GM18858 (cell line): ENCODE results near the gene MYO1G.

ENCODE experiments used
- ATAC-seq: cut with Tn5 transposase; IDR thresholded peaks from one replicate; pipeline ENCODE4 v1.9.1; 2021; ENCODE audit not compliant: unreplicated experiment

The MYO1G gene

DNA sequence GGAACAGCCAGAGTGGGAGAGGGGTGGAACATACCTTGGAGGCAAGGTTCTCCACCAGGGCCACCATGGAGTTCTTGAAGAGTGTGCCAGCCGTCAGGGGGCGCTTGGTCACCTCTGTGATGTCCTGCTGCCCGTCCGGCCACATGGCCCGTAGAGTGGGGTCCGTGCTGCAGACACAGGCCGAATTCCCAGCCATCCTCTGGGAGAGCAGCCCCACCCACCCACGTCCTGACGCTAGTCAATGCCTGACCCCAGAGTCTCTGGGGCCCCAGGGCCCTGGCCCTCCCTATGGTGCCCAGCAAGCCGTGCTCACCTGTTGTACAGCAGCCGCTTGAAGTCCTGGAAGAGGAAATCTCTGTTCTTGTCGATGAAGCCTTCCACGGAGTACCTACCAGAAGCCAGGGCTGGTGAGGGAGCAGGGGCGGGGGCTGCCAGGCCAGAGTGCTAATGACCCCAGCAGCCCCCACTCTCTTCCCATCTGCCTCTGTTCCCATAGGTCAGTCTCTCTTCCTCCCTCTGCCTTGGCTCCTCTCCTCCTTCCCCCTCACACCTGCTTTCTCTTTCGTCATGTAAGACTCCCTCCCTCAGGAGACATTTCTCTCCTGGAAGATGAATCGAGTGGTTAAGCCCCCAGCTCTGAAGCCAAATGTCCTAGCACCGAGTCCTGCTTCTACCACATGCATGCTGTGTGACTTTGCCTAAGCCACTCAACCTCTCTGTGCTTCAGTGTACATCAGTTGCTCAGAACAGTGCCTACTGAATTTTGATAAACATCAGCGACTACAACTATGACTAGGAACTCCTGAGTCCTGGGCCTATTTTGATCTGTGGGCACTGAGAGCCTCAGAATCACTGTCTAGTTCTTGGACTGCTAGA is 11.0 kb downstream of the MYO1G start:
- ATAC-seq = no peak

DNA sequence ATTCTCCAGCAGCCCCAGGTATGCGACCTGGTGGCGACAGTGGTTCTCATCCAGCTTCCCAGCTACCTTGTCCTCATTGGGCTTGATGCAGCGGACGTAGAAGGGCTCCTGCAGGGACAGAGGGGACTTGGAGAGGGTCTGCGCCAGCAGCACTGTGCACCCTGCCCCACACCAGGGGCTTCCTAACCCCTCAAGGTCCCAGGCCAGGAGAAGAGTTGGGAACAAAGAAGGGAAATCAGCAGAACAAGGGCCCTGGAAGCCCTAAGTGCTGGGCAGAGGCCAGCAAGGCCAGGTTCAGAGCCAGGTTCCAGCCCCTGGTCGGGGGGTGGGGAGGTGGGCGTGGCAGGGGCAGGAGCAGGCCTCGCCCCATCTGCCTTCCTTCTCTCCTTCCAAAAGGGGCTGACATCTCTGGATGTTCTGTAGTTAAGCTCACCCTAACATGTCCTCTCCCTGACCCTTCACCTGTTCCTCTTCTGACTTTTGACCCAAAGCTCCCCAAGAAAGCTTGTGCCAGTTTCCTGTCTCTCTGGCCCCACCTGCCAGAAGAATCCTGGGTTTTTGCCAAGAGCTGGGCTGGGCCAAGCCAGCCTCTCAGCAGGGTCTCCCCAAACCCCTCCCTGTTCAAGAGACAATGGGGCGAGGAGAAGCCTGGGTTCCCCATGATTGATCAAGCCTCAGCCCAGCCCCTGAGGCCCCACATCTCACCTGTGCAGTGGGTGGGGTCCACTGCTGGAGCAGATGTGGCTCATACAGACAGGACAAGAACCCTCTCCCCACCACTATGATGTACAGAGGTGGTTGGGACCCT is 11.9 kb downstream of the MYO1G start:
- ATAC-seq = no peak

DNA sequence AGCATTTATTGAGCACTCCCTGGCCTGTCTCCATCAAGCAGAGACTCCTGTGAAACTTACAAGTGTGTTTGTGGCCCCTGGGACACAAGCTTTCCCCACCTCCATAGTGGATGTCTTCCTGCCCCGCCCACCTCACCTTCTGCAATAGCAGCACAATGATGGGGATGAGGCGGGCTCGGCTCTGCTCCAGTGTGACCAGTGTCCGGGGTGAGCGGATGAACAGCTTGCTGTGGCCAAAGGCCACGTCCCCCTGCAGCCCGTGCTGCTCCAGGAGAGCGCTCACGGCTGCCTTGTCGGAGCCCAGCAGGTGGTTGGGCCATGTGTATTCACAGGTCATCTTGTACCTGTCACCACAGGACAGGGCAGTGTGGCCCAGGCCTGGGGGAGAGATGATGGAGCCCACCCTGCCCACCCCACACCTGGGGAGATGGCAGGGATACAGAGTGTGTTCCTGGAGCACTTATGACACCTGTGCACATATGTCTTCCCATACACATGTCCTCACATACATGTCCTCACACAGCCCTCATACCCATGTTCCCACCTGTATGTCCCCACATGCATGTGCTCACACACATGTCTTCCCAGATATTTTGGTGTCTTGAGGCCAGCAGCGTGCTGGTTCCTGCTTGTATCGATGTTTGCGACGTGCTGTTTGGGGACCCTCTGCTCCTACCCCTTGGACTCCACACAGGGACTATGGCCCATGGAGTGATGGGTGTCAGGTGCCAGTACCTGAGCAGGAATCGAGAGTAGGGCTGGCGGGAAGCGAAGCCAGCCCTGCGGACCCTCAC is 12.7 kb downstream of the MYO1G start:
- ATAC-seq = no peak

DNA sequence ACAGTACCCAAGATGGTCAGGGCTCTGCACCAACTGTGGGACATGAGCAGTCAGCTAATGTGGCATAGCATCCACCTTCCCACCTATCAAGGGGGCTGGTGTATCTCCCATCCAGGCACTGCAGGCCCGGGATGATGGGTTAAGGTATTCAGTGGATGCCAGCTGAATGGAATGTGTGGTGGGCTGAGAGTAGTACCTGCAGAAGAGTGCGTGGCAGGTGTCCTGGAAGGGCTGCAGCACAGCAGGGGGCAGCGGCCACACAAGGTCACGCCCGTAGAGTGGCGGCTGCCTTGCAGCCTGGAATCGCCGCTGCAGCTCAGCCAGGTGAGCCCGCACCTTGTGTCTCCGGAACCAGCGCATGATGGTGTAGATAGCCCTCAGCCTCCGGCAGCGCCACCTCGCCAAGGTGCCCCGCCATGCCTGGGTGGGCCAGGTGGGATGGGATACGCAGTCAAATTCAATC is 13.3 kb downstream of the MYO1G start:
- no peak for ATAC-seq

- no peak for ATAC-seq
These were observed 13.9 kb downstream of the MYO1G start for GRCh38 chr7:44964831-44965440.

DNA sequence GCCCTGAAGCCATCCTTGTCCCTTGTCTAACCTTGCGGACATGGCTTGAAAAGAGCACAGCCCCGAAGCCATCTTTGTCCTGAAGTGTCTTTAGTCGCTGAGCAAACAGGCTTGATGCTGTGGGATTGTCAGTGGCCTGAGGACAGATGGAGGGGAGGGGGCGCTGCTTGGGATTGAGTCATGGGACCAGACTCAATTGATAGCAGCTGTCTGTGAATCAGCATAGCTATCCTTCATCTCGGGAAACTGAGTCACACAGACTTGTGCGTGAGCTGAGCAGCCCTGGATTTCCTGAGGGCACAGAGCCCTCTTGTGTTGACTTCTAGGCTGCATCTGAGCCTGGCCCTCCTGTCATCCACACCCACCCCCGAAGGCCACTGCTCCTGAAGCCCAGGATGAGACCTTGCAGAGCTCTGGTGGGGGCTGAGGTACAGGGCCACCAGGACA is 14.4 kb downstream of the MYO1G start:
- ATAC-seq = no peak

- ATAC-seq = no peak
These were observed 15.2 kb downstream of the MYO1G start for GRCh38 chr7:44963364-44964290.

DNA sequence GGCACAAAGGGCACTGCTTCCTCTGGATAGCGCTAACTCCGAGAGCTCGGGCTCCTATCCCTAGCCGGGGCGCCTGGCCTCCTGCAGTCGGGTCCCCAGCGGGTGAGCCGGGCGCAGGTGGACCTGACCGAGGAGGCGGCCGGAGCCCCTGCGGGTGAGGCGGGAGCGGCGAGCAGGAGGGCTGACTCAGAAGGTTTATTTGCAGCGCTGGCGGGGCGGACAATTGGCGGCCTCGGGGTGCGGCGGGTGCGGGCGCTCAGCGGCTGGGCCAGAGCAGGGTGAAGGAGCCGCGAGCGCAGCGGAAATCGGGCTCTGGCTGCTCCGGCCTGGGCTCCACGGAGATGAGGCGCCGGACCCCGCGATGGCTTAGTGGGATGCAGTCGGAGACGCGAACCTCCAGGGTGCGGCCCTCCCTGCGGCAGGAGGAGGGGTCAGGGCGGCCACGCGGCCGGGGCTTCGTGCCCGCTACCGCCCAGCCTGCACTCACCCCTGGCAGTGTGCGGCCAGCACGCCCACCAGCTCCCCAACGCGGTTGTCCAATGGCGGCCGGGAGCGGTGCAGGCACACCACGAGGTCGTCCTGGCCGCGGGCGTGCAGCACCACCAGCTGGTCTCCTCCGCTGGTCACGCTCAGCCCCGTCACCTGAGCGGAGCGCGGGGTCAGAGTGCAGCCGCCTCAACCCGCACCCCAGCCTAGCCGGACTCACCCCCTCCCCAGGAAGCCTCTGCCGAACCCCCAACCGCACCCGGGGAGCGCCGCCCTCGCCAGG is 16.1 kb downstream of the MYO1G start:
- no peak for ATAC-seq

DNA sequence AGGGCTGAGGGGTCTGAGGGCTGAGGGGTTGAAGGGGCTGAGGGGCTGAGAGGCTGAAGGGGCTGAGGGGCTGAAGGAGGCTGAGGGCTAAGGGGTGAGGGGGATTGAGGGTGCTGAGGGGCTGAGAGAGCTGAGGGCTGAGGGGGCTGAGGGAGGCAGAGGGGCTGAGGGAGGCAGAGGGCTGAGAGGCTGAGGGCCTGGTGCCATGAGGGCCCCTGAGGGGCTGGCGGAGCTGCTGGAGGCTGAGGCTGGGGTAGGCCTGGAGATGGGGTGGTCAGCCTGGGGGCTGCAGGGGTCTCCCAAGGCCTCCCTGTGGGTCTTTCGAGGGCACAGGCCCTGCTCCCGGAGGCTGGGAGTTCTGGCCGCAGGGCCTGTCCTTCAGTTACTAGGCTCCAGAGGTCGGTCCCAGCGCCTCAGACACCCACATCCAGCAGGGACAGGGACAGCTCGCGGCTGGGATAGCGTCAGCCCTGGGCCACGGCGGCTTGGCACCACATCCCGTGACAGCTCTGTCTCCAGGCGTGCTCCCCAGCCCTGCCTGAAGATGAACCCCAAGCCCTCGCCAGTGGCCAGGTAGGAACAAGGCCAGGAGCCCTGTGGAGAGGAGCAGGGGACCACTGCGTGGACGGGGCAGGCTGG is 16.9 kb downstream of the MYO1G start:
- no peak for ATAC-seq

DNA sequence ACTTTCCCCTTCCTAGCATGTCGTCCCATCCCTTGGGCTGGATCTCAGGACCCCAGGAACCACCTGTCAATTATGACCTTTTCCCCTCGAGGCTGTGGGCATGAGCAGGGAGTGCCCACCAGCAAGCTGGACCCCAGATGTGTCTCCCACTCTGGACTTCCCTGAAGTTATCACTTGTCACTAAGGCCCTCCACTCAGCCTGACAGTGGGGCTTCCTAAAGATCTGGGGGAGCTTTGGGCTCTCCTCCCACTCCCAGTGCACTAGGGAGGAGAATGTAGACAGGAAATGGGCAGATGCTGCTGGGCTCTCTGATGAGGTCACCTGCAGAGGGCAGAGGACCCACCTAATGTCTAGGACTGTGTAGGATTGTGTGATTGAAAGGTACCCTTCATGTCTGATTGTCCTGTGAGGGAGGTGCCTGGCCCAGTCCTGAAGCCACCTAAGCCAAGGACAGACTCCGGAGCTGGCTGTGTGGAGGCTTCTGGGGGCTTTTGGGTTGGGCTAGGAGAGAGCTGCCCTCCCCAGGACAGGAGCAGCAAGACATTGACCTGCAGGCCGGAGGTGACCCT is 18.7 kb downstream of the MYO1G start:
- no peak for ATAC-seq

GRCh38 chr7:44959433-44959951 is 19.3 kb downstream of the MYO1G start:
- no peak for ATAC-seq

- no peak for ATAC-seq
These were observed 20.0 kb downstream of the MYO1G start for GRCh38 chr7:44958645-44959344.

DNA sequence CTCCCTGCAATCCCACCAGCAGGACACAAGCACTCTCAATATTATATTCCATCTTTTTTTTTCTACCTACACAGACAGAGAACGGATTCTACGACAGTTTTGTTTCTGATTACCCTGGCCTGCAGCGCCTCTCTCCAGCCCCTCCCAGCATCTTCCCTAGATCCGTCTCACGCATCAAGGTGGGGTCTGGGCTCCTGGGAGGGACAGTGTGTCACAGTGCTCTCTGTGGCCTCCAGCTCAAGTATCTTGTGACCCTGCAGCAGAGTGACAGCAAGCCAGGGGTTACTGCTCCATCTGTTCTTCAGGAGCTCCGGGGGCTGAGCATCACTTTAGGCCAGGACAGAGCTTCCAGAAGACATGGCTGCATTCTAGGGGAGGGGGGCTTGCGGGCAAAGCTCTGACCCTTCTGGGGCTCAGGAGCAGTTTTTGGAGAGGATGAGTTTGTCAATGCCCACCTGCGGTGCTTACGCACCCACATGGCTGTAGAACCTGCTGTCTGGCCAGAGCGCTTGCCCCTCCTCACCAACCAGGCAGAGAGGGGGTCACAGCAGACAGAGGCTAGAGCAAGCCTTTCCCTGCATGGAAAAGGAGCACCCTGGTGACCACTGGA is 22.6 kb downstream of the MYO1G start:
- ATAC-seq = no peak

GRCh38 chr7:44955733-44956132 is 23.1 kb downstream of the MYO1G start:
- no peak for ATAC-seq

GRCh38 chr7:44953156-44953555 is 25.7 kb downstream of the MYO1G start:
- no peak for ATAC-seq

GRCh38 chr7:44949303-44949702 is 29.5 kb downstream of the MYO1G start:
- ATAC-seq = no peak

- ATAC-seq = no peak
These were observed 33.3 kb downstream of the MYO1G start for GRCh38 chr7:44945479-44945878.
